Right forelimb (tissue), 1 donor: Measurements from ENCODE around the gene PAK4.
"Not testable (repeated sequence)": the region's sequence is repeated elsewhere in the genome, so short reads cannot be mapped to it uniquely, and the experiment has no call there.

Experiments used
- DNase-seq: peaks from one replicate; pipeline ENCODE4 v3.0.0-alpha.2; 2018

PAK4 gene

GRCh38 chr19:39100500-39101166 lies 25.0 kb upstream of the PAK4 start:
- DNase-seq, result no peak

GRCh38 chr19:39103151-39103550 lies 22.4 kb upstream of the PAK4 start:
- DNase-seq, result no peak

- no peak for DNase-seq
Measured at GRCh38 chr19:39104186-39104596, 21.4 kb upstream of the PAK4 start.

GRCh38 chr19:39106194-39106593 lies 19.4 kb upstream of the PAK4 start:
- no peak for DNase-seq

- DNase-seq, result no peak
Measured at GRCh38 chr19:39109641-39110040, 15.9 kb upstream of the PAK4 start.

- peak; percentile 69 for DNase-seq
Measured at GRCh38 chr19:39110263-39110967, 15.2 kb upstream of the PAK4 start.

- no peak for DNase-seq
Measured at GRCh38 chr19:39111593-39112199, 13.9 kb upstream of the PAK4 start.

GRCh38 chr19:39112338-39112890 lies 13.2 kb upstream of the PAK4 start:
- DNase-seq, result no peak

GRCh38 chr19:39113199-39113598 lies 12.4 kb upstream of the PAK4 start:
- DNase-seq, result no peak

GRCh38 chr19:39115105-39115847 lies 10.3 kb upstream of the PAK4 start:
- no peak for DNase-seq

GRCh38 chr19:39117023-39117422 lies 8.6 kb upstream of the PAK4 start:
- DNase-seq, result not testable (repeated sequence)

- DNase-seq, result no peak
Measured at GRCh38 chr19:39119830-39120229, 5.8 kb upstream of the PAK4 start.

- no peak for DNase-seq
Measured at GRCh38 chr19:39122934-39123731, 2.5 kb upstream of the PAK4 start.

GRCh38 chr19:39124136-39124764 lies 1.3 kb upstream of the PAK4 start:
- no peak for DNase-seq

- no peak for DNase-seq
Measured at GRCh38 chr19:39125199-39125553, 410 bp upstream of the PAK4 start.

- DNase-seq, result peak; percentile 57
Measured at GRCh38 chr19:39126312-39127187, 964 bp downstream of the PAK4 start.

- DNase-seq, result peak; percentile 51
Measured at GRCh38 chr19:39127812-39128515, 2.4 kb downstream of the PAK4 start.

- no peak for DNase-seq
Measured at GRCh38 chr19:39128516-39129079, 3.0 kb downstream of the PAK4 start.

GRCh38 chr19:39129116-39129515 lies 3.5 kb downstream of the PAK4 start:
- DNase-seq, result no peak
